GM12878 (cell line): ENCODE results near the gene SPRN. TPM values are rescaled to one million over a fixed set of nuclear protein-coding genes. Genes with fewer than 3 reads are reported as not detected.

Experiments used
- BRCA1 ChIP-seq: IDR thresholded peaks from 2 replicates; pipeline ENCODE4 v1.6.1; 2011; ENCODE audit warnings: low read depth, low read length, improper control_type of control experiment
- CBX3 ChIP-seq: fragments of 200-600 bp; sonication (generic); IDR thresholded peaks from 2 replicates; pipeline ENCODE4 v1.6.1; 2016; ENCODE audit warnings: low read depth, borderline replicate concordance
- CHD1 ChIP-seq: IDR thresholded peaks from 2 replicates; pipeline ENCODE4 v1.6.1; 2012; ENCODE audit warnings: low read depth, low read length, improper control_type of control experiment
- FOXK2 ChIP-seq: fragments of 450-650 bp; IDR thresholded peaks from 2 replicates; pipeline ENCODE4 v1.6.1; 2017; ENCODE audit warnings: mild to moderate bottlenecking, moderate library complexity
- NR2F1 ChIP-seq: fragments of 450-650 bp; conservative IDR thresholded peaks from 2 replicates; pipeline ENCODE4 v1.6.1; 2017; ENCODE audit warnings: mild to moderate bottlenecking
- POLR2AphosphoS5 ChIP-seq: IDR thresholded peaks from 2 replicates; pipeline ENCODE4 v1.6.1; 2011; ENCODE audit warnings: mild to moderate bottlenecking, low read length, inconsistent platforms
- POU2F2 ChIP-seq: IDR thresholded peaks from 3 replicates; pipeline ENCODE4 v1.6.1; 2011; ENCODE audit warnings: low read depth, mild to moderate bottlenecking, low read length, borderline replicate concordance
- RBBP5 ChIP-seq: fragments of 200-600 bp; sonication (generic); conservative IDR thresholded peaks from 2 replicates; pipeline ENCODE4 v1.6.1; 2016
- SREBF1 ChIP-seq: IDR thresholded peaks from 2 replicates; pipeline ENCODE4 v1.6.1; 2012; ENCODE audit warnings: mild to moderate bottlenecking, low read length
- polyA plus RNA-seq, 11 experiments: library from polyadenylated mRNA; depleted of rRNA in 4 of 11; unstranded in 6 of 11; stranded (reverse) in 5 of 11; fragments of >200 nt; fragmentation: Nextera tagmentation in 4 of 11; fragmentation: Illumina TruSeq in 1 of 11; extraction: Ambion mirVana in 4 of 11; extraction: Trizol in 1 of 11; gene quantifications; 1 replicate in 1 of 11; 2 replicates in 10 of 11; pipeline versions ENCODE4 v1.2.1 to v1.2.3, GENCODE V29; 2011 to 2016; ENCODE audit warnings: inconsistent platforms in 2 of 11, missing spikeins in 2 of 11, low read depth in 1 of 11
- total RNA-seq, 4 experiments: library from RNA; depleted of rRNA in 3 of 4; stranded (reverse); fragments of >200 nt in 3 of 4; fragmentation: Illumina TruSeq in 1 of 4; extraction: Trizol in 1 of 4; gene quantifications; 2 replicates each; pipeline versions ENCODE4 v1.2.1 to v1.2.3, GENCODE V29; 2013 to 2021
- TF ChIP-seq, protein P1 (sequence below): fragments of 450-650 bp; IDR thresholded peaks from 2 replicates; pipeline ENCODE4 v1.6.1; 2017; ENCODE audit warnings: antibody characterized with exemption, mild to moderate bottlenecking, moderate library complexity
- TF ChIP-seq, protein P2 (sequence below): fragments of 450-650 bp; formaldehyde crosslinking; IDR thresholded peaks from 2 replicates; pipeline ENCODE4 v1.4.0; 2020; ENCODE audit warnings: mild to moderate bottlenecking, moderate library complexity
- TF ChIP-seq, protein P3 (sequence below): IDR thresholded peaks from 2 replicates; pipeline ENCODE4 v1.6.1; 2012; ENCODE audit warnings: low read length, inconsistent platforms
- TF ChIP-seq, protein P4 (sequence below): fragments of 450-650 bp; formaldehyde crosslinking; IDR thresholded peaks from 2 replicates; pipeline ENCODE4 v1.5.0; 2022; ENCODE audit warnings: mild to moderate bottlenecking, missing genetic modification characterization
- TF ChIP-seq, protein P5 (sequence below): fragments of 450-650 bp; IDR thresholded peaks from 2 replicates; pipeline ENCODE4 v1.6.1; 2016; ENCODE audit warnings: mild to moderate bottlenecking, moderate library complexity, borderline replicate concordance

The SPRN gene
- total and polyA plus RNA-seq, 10 of the 15 experiments (the other 5 are each of a cell fraction or from before 2014, with no cell fraction given): 0.03 to 0.96 (median 0.46) TPM; not detected in 6

DNA sequence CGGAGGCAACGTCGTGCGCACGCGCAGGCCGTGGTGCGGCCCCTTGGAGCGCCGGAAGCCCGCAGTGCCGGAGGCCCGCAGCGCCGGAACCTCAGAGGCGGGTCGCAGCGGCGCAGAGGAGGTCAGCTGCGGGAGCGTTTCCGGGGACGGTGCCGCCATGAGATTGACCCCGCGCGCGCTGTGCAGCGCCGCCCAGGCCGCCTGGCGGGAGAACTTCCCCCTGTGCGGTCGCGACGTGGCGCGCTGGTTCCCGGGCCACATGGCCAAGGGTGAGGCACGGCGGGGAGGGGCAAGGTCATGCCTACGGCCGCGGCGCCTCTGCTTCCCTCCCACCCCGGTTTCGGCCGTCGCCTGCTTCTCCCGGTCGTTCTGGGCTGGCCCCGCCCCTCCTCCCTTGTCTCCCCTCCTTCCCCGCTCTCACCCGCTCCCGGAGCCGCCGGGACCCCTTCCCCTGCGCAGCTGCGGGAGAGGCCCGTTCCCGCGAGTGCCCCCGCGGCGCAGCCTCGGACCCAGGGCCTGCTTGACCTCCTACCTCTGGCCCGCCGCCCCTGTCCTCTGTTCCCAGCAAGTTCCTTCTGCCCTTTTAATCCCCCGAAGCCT lies 30.3 kb downstream of the SPRN start, which contains the start of gene MTG1 (continued):
- TF ChIP-seq, protein P1, sequence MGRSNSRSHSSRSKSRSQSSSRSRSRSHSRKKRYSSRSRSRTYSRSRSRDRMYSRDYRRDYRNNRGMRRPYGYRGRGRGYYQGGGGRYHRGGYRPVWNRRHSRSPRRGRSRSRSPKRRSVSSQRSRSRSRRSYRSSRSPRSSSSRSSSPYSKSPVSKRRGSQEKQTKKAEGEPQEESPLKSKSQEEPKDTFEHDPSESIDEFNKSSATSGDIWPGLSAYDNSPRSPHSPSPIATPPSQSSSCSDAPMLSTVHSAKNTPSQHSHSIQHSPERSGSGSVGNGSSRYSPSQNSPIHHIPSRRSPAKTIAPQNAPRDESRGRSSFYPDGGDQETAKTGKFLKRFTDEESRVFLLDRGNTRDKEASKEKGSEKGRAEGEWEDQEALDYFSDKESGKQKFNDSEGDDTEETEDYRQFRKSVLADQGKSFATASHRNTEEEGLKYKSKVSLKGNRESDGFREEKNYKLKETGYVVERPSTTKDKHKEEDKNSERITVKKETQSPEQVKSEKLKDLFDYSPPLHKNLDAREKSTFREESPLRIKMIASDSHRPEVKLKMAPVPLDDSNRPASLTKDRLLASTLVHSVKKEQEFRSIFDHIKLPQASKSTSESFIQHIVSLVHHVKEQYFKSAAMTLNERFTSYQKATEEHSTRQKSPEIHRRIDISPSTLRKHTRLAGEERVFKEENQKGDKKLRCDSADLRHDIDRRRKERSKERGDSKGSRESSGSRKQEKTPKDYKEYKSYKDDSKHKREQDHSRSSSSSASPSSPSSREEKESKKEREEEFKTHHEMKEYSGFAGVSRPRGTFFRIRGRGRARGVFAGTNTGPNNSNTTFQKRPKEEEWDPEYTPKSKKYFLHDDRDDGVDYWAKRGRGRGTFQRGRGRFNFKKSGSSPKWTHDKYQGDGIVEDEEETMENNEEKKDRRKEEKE: no peak
- TF ChIP-seq, protein P2, sequence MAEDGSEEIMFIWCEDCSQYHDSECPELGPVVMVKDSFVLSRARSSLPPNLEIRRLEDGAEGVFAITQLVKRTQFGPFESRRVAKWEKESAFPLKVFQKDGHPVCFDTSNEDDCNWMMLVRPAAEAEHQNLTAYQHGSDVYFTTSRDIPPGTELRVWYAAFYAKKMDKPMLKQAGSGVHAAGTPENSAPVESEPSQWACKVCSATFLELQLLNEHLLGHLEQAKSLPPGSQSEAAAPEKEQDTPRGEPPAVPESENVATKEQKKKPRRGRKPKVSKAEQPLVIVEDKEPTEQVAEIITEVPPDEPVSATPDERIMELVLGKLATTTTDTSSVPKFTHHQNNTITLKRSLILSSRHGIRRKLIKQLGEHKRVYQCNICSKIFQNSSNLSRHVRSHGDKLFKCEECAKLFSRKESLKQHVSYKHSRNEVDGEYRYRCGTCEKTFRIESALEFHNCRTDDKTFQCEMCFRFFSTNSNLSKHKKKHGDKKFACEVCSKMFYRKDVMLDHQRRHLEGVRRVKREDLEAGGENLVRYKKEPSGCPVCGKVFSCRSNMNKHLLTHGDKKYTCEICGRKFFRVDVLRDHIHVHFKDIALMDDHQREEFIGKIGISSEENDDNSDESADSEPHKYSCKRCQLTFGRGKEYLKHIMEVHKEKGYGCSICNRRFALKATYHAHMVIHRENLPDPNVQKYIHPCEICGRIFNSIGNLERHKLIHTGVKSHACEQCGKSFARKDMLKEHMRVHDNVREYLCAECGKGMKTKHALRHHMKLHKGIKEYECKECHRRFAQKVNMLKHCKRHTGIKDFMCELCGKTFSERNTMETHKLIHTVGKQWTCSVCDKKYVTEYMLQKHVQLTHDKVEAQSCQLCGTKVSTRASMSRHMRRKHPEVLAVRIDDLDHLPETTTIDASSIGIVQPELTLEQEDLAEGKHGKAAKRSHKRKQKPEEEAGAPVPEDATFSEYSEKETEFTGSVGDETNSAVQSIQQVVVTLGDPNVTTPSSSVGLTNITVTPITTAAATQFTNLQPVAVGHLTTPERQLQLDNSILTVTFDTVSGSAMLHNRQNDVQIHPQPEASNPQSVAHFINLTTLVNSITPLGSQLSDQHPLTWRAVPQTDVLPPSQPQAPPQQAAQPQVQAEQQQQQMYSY (CRISPR knock-in tag): no peak
- peak; percentile 97 for TF ChIP-seq NR2F1
- TF ChIP-seq CBX3: no peak
- no peak for TF ChIP-seq BRCA1
- no peak for TF ChIP-seq SREBF1
- TF ChIP-seq, protein P3, sequence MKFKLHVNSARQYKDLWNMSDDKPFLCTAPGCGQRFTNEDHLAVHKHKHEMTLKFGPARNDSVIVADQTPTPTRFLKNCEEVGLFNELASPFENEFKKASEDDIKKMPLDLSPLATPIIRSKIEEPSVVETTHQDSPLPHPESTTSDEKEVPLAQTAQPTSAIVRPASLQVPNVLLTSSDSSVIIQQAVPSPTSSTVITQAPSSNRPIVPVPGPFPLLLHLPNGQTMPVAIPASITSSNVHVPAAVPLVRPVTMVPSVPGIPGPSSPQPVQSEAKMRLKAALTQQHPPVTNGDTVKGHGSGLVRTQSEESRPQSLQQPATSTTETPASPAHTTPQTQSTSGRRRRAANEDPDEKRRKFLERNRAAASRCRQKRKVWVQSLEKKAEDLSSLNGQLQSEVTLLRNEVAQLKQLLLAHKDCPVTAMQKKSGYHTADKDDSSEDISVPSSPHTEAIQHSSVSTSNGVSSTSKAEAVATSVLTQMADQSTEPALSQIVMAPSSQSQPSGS: no peak; the same call in 1 of the 2 replicates
- no peak for TF ChIP-seq RBBP5
- TF ChIP-seq, protein P4, sequence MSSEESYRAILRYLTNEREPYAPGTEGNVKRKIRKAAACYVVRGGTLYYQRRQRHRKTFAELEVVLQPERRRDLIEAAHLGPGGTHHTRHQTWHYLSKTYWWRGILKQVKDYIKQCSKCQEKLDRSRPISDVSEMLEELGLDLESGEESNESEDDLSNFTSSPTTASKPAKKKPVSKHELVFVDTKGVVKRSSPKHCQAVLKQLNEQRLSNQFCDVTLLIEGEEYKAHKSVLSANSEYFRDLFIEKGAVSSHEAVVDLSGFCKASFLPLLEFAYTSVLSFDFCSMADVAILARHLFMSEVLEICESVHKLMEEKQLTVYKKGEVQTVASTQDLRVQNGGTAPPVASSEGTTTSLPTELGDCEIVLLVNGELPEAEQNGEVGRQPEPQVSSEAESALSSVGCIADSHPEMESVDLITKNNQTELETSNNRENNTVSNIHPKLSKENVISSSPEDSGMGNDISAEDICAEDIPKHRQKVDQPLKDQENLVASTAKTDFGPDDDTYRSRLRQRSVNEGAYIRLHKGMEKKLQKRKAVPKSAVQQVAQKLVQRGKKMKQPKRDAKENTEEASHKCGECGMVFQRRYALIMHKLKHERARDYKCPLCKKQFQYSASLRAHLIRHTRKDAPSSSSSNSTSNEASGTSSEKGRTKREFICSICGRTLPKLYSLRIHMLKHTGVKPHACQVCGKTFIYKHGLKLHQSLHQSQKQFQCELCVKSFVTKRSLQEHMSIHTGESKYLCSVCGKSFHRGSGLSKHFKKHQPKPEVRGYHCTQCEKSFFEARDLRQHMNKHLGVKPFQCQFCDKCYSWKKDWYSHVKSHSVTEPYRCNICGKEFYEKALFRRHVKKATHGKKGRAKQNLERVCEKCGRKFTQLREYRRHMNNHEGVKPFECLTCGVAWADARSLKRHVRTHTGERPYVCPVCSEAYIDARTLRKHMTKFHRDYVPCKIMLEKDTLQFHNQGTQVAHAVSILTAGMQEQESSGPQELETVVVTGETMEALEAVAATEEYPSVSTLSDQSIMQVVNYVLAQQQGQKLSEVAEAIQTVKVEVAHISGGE (CRISPR knock-in tag): peak; percentile 82
- TF ChIP-seq, protein P5, sequence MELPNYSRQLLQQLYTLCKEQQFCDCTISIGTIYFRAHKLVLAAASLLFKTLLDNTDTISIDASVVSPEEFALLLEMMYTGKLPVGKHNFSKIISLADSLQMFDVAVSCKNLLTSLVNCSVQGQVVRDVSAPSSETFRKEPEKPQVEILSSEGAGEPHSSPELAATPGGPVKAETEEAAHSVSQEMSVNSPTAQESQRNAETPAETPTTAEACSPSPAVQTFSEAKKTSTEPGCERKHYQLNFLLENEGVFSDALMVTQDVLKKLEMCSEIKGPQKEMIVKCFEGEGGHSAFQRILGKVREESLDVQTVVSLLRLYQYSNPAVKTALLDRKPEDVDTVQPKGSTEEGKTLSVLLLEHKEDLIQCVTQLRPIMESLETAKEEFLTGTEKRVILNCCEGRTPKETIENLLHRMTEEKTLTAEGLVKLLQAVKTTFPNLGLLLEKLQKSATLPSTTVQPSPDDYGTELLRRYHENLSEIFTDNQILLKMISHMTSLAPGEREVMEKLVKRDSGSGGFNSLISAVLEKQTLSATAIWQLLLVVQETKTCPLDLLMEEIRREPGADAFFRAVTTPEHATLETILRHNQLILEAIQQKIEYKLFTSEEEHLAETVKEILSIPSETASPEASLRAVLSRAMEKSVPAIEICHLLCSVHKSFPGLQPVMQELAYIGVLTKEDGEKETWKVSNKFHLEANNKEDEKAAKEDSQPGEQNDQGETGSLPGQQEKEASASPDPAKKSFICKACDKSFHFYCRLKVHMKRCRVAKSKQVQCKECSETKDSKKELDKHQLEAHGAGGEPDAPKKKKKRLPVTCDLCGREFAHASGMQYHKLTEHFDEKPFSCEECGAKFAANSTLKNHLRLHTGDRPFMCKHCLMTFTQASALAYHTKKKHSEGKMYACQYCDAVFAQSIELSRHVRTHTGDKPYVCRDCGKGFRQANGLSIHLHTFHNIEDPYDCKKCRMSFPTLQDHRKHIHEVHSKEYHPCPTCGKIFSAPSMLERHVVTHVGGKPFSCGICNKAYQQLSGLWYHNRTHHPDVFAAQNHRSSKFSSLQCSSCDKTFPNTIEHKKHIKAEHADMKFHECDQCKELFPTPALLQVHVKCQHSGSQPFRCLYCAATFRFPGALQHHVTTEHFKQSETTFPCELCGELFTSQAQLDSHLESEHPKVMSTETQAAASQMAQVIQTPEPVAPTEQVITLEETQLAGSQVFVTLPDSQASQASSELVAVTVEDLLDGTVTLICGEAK: peak; percentile 82
- TF ChIP-seq POU2F2: 0 out of 3 replicates have a peak, but pooled peaks have one; percentile 62
- TF ChIP-seq CHD1: no peak
- peak; percentile 90 for TF ChIP-seq POLR2AphosphoS5
- TF ChIP-seq FOXK2: no peak; the same call in 1 of the 2 replicates
